Left ventricle myocardium inferior (tissue), 1 donor: ENCODE results near the gene NTNG1. TPM values are rescaled to one million over a fixed set of nuclear protein-coding genes. Genes with fewer than 3 reads are reported as not detected.

ENCODE experiments used
- DNase-seq: peaks from one replicate; pipeline ENCODE4 v3.0.0-alpha.2; 2020
- H3K27ac ChIP-seq: fragments of 200-600 bp; replicated peaks from 2 replicates; pipeline ENCODE4 v1.8.0; 2021
- H3K27me3 ChIP-seq: fragments of 200-600 bp; 2 replicates; pipeline ENCODE4 v1.8.0; 2021; ENCODE audit warnings: low read depth
- H3K36me3 ChIP-seq: fragments of 200-600 bp; 2 replicates; pipeline ENCODE4 v1.8.0; 2021
- H3K4me1 ChIP-seq: fragments of 200-600 bp; 2 replicates; pipeline ENCODE4 v1.8.0; 2021
- H3K4me3 ChIP-seq: fragments of 200-600 bp; 2 replicates; pipeline ENCODE4 v1.8.0; 2021; ENCODE audit warnings: mild to moderate bottlenecking, moderate library complexity
- H3K9me3 ChIP-seq: fragments of 200-600 bp; replicated peaks from 2 replicates; pipeline ENCODE4 v1.8.0; 2021
- CTCF ChIP-seq: fragments of 200-600 bp; IDR thresholded peaks from 2 replicates; pipeline ENCODE4 v1.8.0; 2021; ENCODE audit warnings: antibody characterized with exemption, mild to moderate bottlenecking, borderline replicate concordance
- intact Hi-C: fragments of 100-400 bp; cut with micrococcal nuclease; formaldehyde crosslinking; loops from one replicate; pipeline ENCODE4 v1.11.0; 2022
- total RNA-seq: library from RNA; stranded (reverse); fragmentation: NEBNext Ultra II Directional; extraction: Animal tissue kit (Norgen Biotek cat#: 25700); gene quantifications from one replicate; pipeline ENCODE4 v1.2.1, GENCODE V29; 2021
- donor health status: DM: no; HTN: yes; CAD: no; lungs with severe emphysema.

The NTNG1 gene
- total RNA-seq, 1 donor from 2014 or later, result 0.30 TPM

- Histone ChIP-seq H3K4me3 (no peak overlapping the region), H3K27me3 (no peaks in the 10 kb centered on the region), H3K9me3 (no peaks in the 10 kb centered on the region), H3K27ac (no peak overlapping the region), H3K4me1 (no peaks in the 10 kb centered on the region), H3K36me3 (no peaks in the 10 kb centered on the region)
- no peak for DNase-seq
- no peak for TF ChIP-seq CTCF
- intact Hi-C loops, result no loop called here
Observed at GRCh38 chr1:107309962-107310361, 169.1 kb downstream of the NTNG1 start.

DNA sequence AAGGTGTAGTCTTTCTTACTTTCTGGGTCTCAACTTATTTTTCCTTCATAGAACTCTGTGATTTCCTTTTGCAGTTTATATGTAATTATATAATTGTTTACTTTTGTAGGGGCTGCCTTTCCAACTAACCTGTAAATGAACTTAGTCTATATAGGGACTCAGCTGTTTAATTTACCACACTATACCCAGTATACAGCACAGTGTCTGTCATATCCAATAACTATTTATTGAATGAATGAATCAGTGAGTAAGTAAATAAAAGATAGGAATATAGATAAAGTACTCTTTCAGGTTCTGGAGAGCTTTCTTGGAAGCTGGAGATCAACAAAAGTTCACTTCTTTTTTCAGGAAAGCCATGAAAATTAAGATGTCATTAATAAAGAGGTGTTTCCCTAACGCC is 174.8 kb downstream of the NTNG1 start:
- Histone ChIP-seq H3K36me3 (no peaks in the 10 kb centered on the region), H3K27me3 (no peaks in the 10 kb centered on the region), H3K27ac (no peak overlapping the region), H3K4me1 (no peaks in the 10 kb centered on the region), H3K4me3 (no peak overlapping the region), H3K9me3 (no peaks in the 10 kb centered on the region)
- no peak for TF ChIP-seq CTCF
- intact Hi-C loops, result no loop called here
- DNase-seq, result no peak

DNA sequence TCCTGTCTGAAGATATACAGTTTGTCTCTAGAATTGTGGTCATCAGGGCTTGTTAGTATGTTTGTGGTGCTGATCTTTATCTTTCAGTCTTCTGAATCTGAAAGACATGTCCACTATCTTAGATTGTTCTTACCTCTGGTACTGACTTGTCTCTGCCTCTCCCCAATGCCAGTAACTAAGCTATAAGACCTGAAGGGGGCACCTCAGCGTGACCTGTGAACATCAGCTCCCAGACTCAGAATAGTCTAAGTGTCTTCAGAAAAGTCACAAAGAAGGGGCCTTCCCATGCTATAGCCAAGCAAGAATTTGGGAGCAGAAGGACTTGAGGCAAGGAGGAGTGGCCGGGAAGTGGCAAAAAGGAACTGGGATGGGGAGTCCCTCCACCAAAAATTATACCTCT is 178.1 kb downstream of the NTNG1 start:
- no peak for TF ChIP-seq CTCF
- Histone ChIP-seq H3K27ac (no peak overlapping the region), H3K27me3 (no peaks in the 10 kb centered on the region), H3K4me1 (no peaks in the 10 kb centered on the region), H3K4me3 (no peak overlapping the region), H3K9me3 (no peaks in the 10 kb centered on the region), H3K36me3 (no peaks in the 10 kb centered on the region)
- intact Hi-C loops, result no loop called here
- no peak for DNase-seq

DNA sequence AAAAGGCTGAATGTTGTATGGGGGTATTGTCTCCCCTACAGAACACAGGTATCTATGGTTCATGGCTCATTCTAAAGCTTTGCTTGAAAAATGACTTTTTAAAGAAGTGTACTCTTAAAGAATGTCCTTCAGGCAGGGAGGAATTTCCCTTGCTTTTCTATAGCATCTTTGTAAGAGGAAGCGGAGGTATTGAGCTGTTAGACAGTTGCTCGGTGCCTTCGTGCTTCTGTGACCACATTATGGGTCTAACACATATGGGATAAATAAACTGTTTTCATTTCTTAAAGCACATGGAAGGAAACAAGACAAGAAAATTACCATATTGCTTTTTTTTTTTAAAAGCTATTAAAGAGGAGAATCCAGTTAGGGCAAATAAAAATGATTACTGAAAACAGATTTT is 182.9 kb downstream of the NTNG1 start:
- TF ChIP-seq CTCF, result no peak
- H3K4me3 ChIP-seq, result no peak overlapping the region
- no peaks in the 10 kb centered on the region for H3K4me1 ChIP-seq
- H3K36me3 ChIP-seq, result no peaks in the 10 kb centered on the region
- no peaks in the 10 kb centered on the region for H3K27me3 ChIP-seq
- H3K9me3 ChIP-seq, result no peaks in the 10 kb centered on the region
- intact Hi-C loops, result no loop called here
- no peak for DNase-seq
- H3K27ac ChIP-seq, result no peak overlapping the region

DNA sequence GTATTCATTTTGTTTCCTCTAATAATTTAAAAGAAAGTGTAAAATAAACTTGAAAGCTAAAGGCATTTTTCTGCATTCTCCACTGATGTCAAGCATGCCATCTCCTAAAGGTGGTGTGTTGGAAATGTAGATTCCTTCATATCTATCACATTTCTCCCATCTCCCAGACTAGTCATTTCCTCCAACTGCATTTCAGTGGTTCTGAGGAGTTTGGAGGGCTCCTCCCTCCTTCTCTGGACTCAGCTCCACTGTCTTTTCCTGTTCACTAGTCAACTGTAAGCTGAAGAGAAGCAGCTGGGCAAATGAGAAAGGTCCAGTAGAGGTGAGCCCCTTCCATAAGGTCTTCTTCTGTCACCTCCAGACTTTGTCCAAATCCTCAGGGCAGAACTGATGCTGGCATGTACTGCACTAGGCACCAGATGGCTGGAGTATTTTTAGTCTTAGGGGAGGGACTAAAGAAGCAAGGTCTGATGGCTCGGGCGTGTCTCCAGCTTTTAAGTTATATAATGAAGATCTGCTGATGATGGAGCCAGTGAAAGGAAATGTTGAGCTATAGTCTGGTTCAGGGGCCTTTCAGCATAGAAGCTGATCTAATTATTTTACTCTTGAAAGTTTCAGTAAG is 186.1 kb downstream of the NTNG1 start:
- no peak for DNase-seq

More for the DNA sequence above, 186.1 kb downstream of the NTNG1 start:
- H3K9me3 ChIP-seq, result no peaks in the 10 kb centered on the region
- no peak overlapping the region for H3K4me3 ChIP-seq
- TF ChIP-seq CTCF, result no peak
- intact Hi-C loops, result no loop called here
- H3K27me3 ChIP-seq, result no peaks in the 10 kb centered on the region
- H3K27ac ChIP-seq, result no peak overlapping the region
- no peaks in the 10 kb centered on the region for H3K4me1 ChIP-seq
- H3K36me3 ChIP-seq, result no peaks in the 10 kb centered on the region
